Stimulated activated memory B cell treated with anti-CD40 and anti-IgM and Interleukin-4, amounts not matched to agents 10 μg/mL and 1 μg/mL and 100 μg/mL, for 72 hours (primary cell): ENCODE measurements around the gene LRSAM1.

Experiments
- ATAC-seq: fragments of 150-1000 bp; cut with Tn5 transposase; 2 replicates; pipeline ENCODE4 v1.10.0; 2021
- H3K27ac Mint-ChIP-seq: one replicate; pipeline ENCODE4 v1.8.0; 2022; ENCODE audit warnings: mild to moderate bottlenecking, mixed read lengths
- H3K27me3 Mint-ChIP-seq: one replicate; pipeline ENCODE4 v1.8.0; 2022; ENCODE audit warnings: mixed read lengths
- H3K36me3 Mint-ChIP-seq: one replicate; pipeline ENCODE4 v1.8.0; 2022; ENCODE audit warnings: mixed read lengths
- H3K4me1 Mint-ChIP-seq: one replicate; pipeline ENCODE4 v1.8.0; 2022; ENCODE audit warnings: mixed read lengths
- H3K4me3 Mint-ChIP-seq: one replicate; pipeline ENCODE4 v1.8.0; 2022; ENCODE audit warnings: mild to moderate bottlenecking, moderate library complexity, mixed read lengths
- H3K9me3 Mint-ChIP-seq: one replicate; pipeline ENCODE4 v1.8.0; 2022; ENCODE audit warnings: mixed read lengths

Gene LRSAM1

GRCh38 chr9:127450830-127451607, at the start of gene LRSAM1, which contains the start of gene RPL12:
Gene LRSAM1, plus strand, starts transcription at chr9:127451510. Its CDS starts 3,018 bp downstream, at chr9:127454528.
Gene RPL12, minus strand, starts transcription at chr9:127451406. Its CDS starts 89 bp downstream, at chr9:127451317.
- Mint-ChIP-seq H3K27ac (peak within 1 kb of the TSS; percentile 89), H3K4me3 (peak within 1 kb of the TSS; percentile 84), H3K9me3 (no peaks in the 10 kb centered on the region), H3K36me3 (peaks cover 68% of the 10 kb centered on the region), H3K27me3 (no peaks in the 10 kb centered on the region), H3K4me1 (peaks cover 61% of the 10 kb centered on the region)
- peak; percentile 88 for ATAC-seq

- Mint-ChIP-seq H3K36me3 (peaks cover 10% of the 10 kb centered on the region), H3K4me1 (peaks cover 10% of the 10 kb centered on the region), H3K4me3 (no peak overlapping the region), H3K27ac (no peak overlapping the region), H3K27me3 (no peaks in the 10 kb centered on the region), H3K9me3 (no peaks in the 10 kb centered on the region)
- ATAC-seq = no peak
Measured at GRCh38 chr9:127402401-127403090, 48.8 kb upstream of the LRSAM1 start.

- Mint-ChIP-seq H3K36me3 (peaks cover 10% of the 10 kb centered on the region), H3K27me3 (no peaks in the 10 kb centered on the region)
Measured at GRCh38 chr9:127403507-127404192, 47.7 kb upstream of the LRSAM1 start.

DNA sequence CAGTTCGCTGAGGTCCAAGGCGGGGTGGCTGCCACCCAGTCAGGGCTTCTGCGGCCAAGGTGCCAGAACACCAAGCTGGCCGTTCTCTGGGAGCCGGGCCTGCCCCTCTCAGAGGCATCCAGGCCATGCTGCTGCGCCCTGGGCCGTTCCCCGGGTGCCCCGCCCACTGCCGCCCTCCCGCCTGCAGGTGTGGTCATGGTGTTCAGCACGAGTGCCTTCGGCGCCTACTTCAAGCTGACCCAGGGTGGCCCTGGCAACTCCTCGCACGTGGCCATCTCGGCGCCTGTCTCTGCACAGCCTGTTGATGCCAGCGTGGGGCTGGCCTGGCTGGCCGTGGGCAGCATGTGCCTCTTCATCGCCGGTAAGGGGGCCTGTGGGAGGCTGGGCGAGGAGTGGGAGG, 46.7 kb upstream of the LRSAM1 start:
- no peaks in the 10 kb centered on the region for H3K4me1 Mint-ChIP-seq
- peaks cover 10% of the 10 kb centered on the region for H3K36me3 Mint-ChIP-seq
- no peaks in the 10 kb centered on the region for H3K9me3 Mint-ChIP-seq
- H3K27ac Mint-ChIP-seq = no peak overlapping the region
- no peak for ATAC-seq
- H3K27me3 Mint-ChIP-seq = no peaks in the 10 kb centered on the region
- no peak overlapping the region for H3K4me3 Mint-ChIP-seq

More at GRCh38 chr9:127403507-127404192, 47.7 kb upstream of the LRSAM1 start:
- ATAC-seq = no peak
- Mint-ChIP-seq H3K4me3 (no peak overlapping the region), H3K27ac (no peak overlapping the region), H3K4me1 (peaks cover 1% of the 10 kb centered on the region), H3K9me3 (no peaks in the 10 kb centered on the region)

GRCh38 chr9:127405344-127406125, 45.8 kb upstream of the LRSAM1 start:
- no peaks in the 10 kb centered on the region for H3K27me3 Mint-ChIP-seq
- peaks cover 6% of the 10 kb centered on the region for H3K36me3 Mint-ChIP-seq

DNA sequence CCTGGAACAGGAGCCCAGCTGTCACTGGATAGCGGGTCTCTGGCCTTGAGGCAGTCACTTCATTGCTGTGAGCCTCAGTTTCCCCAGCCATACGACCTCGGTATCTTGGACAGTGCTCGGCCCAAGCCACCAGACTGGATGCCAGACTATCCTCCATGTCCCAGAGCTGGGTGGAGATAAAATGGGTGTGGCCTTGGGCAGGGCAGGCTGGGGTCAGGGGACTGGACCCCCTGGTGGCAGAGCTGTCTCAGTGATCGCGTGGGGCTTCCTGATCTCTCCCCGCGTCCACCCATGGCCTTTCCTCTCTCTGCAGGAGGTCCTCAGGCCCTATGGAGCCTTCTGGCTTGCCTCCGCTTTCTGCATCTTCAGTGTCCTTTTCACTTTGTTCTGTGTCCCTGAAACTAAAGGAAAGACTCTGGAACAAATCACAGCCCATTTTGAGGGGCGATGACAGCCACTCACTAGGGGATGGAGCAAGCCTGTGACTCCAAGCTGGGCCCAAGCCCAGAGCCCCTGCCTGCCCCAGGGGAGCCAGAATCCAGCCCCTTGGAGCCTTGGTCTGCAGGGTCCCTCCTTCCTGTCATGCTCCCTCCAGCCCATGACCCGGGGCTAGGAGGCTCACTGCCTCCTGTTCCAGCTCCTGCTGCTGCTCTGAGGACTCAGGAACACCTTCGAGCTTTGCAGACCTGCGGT, 44.4 kb upstream of the LRSAM1 start:
- Mint-ChIP-seq H3K27ac (no peak overlapping the region), H3K27me3 (no peaks in the 10 kb centered on the region)
- no peak for ATAC-seq

More at GRCh38 chr9:127405344-127406125, 45.8 kb upstream of the LRSAM1 start:
- Mint-ChIP-seq H3K27ac (no peak overlapping the region), H3K4me3 (no peak overlapping the region), H3K4me1 (no peaks in the 10 kb centered on the region), H3K9me3 (no peaks in the 10 kb centered on the region)
- ATAC-seq = no peak

GRCh38 chr9:127407492-127407843, 43.8 kb upstream of the LRSAM1 start:
- Mint-ChIP-seq H3K9me3 (no peaks in the 10 kb centered on the region), H3K4me3 (no peak overlapping the region), H3K36me3 (peaks cover 6% of the 10 kb centered on the region), H3K27ac (no peak overlapping the region), H3K27me3 (no peaks in the 10 kb centered on the region), H3K4me1 (peaks cover 9% of the 10 kb centered on the region)
- no peak for ATAC-seq

More for the DNA sequence above, 44.4 kb upstream of the LRSAM1 start:
- H3K9me3 Mint-ChIP-seq = no peaks in the 10 kb centered on the region
- H3K4me1 Mint-ChIP-seq = peaks cover 9% of the 10 kb centered on the region
- H3K4me3 Mint-ChIP-seq = no peak overlapping the region
- H3K36me3 Mint-ChIP-seq = peaks cover 6% of the 10 kb centered on the region

DNA sequence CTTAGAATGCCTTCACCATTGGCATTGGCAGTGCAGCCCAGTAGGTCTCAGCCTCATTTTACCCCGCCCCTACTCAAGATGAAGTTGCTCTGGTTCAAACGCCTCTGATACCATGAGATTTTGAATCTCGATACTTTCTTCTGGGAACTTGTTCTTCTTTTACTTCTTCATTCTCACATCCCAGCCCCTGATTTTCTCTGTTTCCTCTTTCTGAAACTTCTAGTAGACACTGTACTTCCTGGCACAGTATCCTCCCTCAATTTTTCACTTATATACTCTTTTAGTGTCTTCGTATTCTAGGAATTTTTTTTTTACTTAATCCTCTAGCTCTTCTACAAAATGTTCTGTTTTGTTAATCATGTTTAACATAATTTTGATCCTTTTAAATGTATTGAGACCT, 40.2 kb upstream of the LRSAM1 start:
- no peaks in the 10 kb centered on the region for H3K9me3 Mint-ChIP-seq
- H3K27ac Mint-ChIP-seq = no peak overlapping the region
- H3K36me3 Mint-ChIP-seq = no peaks in the 10 kb centered on the region
- no peaks in the 10 kb centered on the region for H3K27me3 Mint-ChIP-seq
- no peak overlapping the region for H3K4me3 Mint-ChIP-seq
- ATAC-seq = no peak
- H3K4me1 Mint-ChIP-seq = peaks cover 9% of the 10 kb centered on the region

DNA sequence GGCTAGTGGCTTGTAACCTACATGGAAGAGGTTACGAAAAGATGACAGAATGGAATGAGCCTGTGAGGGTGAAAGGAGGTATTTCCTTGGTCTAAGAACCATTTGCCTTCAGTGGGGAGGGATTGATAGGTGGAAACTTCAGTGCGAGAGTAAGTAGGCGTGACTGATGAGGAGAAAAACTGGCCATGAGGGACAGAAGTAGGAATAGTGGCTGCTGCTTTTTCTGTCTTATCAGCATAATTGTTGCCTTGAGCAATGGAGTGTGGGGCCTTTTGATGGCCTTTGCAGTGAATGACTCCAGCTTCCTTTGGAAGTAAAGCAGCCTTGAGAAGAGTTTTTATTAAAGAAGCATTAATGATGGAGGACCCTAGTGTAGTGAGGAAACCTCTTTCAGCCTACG, 36.2 kb upstream of the LRSAM1 start:
- Mint-ChIP-seq H3K9me3 (no peaks in the 10 kb centered on the region), H3K27ac (no peak overlapping the region), H3K4me1 (peaks cover 15% of the 10 kb centered on the region), H3K36me3 (peaks cover 5% of the 10 kb centered on the region), H3K27me3 (no peaks in the 10 kb centered on the region), H3K4me3 (no peak overlapping the region)
- no peak for ATAC-seq

GRCh38 chr9:127415657-127416056, 35.7 kb upstream of the LRSAM1 start:
- Mint-ChIP-seq H3K9me3 (no peaks in the 10 kb centered on the region), H3K27me3 (no peaks in the 10 kb centered on the region), H3K36me3 (peaks cover 5% of the 10 kb centered on the region), H3K4me3 (no peak overlapping the region), H3K27ac (no peak overlapping the region), H3K4me1 (peaks cover 15% of the 10 kb centered on the region)
- ATAC-seq = no peak

DNA sequence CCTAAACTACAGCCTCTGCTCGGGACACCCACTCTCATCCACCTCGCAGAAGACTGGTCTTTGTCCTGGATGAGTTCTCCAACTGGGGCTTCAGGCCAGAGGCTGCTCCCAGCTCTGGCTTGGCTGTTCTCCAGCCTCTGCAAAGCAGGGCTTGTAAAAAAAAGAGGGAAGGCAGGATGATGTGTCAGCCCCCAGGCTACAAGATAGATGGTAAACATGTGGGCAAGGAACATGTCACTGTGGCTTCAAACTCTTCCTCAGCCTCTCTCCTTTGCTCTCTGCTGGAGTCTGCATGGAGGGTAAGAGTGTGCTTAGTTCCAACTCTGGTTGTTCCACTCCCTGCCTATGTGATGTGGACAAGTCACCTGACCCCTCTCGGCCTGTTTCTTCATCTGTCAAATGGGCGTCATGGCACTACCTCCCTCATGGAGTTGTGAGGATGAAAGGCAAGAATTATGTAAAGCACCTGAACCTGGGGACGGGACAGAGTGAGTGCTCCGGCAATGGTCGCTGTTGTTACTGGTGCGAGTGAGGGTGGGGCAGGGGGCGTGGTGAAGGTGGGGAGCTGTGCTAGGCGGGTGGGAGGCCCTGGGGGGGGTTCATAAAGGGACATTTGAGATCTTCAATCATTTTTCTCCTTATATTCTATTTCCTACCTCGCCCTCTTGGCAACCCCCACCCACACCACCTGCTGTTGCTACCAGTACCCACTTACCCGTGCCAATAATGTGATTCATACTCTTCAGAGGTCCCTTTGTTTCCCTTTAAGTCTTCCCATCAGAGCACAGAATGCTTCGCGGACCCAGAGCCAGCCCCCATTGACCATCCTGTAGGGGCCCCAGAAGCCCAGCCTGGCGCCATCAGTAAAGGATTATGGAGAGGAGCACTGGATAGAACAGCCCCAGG, 33.9 kb upstream of the LRSAM1 start:
- no peaks in the 10 kb centered on the region for H3K9me3 Mint-ChIP-seq
- no peak overlapping the region for H3K4me3 Mint-ChIP-seq
- peaks cover 5% of the 10 kb centered on the region for H3K36me3 Mint-ChIP-seq
- no peaks in the 10 kb centered on the region for H3K27me3 Mint-ChIP-seq
- no peak for ATAC-seq
- H3K27ac Mint-ChIP-seq = no peak overlapping the region
- peaks cover 11% of the 10 kb centered on the region for H3K4me1 Mint-ChIP-seq

DNA sequence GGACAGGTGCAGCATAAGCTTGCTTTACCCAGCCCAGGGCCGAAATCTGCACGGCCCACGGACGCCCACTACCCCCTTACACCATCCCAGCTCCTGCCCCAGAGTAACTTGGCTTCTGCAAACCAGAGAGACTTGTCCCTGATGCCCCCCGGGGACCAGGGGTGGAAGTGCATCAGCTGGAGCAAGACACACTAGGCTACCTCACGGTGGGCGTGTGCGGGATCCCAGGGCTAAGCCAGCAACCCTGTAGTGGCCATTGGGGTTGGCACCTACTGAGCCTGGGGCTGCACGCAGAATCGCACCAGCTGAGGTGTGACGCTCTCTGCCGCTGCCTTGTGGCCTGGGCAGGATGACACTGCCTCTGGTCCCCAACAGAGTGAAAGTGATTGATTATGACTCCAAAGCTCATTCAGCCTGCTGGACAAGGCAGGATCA, 33.3 kb upstream of the LRSAM1 start:
- no peak overlapping the region for H3K4me3 Mint-ChIP-seq

DNA sequence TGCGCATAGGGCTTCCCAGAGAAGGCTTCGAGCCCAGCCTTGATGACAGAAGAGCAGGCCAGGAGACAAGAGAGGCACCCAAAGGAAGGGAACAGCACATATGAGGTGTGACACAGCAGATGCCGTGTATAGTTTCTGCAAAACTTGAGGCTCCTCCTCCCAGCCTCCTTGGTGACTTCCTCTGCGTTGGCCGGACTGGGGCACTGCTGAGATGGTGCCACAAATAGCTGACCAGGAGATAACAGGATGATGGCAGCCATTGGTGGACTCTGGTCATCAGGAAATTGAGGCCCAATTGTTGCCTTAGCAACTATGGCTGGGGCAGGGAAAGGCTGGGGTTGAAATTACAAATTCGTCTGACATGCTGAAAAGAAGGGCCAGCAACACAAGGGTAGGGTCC, 32.0 kb upstream of the LRSAM1 start:
- H3K4me1 Mint-ChIP-seq = peaks cover 26% of the 10 kb centered on the region
- no peak overlapping the region for H3K27ac Mint-ChIP-seq
- H3K27me3 Mint-ChIP-seq = no peaks in the 10 kb centered on the region
- H3K4me3 Mint-ChIP-seq = no peak overlapping the region
- no peak for ATAC-seq
- H3K9me3 Mint-ChIP-seq = no peaks in the 10 kb centered on the region
- peaks cover 5% of the 10 kb centered on the region for H3K36me3 Mint-ChIP-seq

More for the DNA sequence above, 33.3 kb upstream of the LRSAM1 start:
- Mint-ChIP-seq H3K9me3 (no peaks in the 10 kb centered on the region), H3K4me1 (peaks cover 18% of the 10 kb centered on the region), H3K27me3 (no peaks in the 10 kb centered on the region), H3K36me3 (peaks cover 5% of the 10 kb centered on the region), H3K27ac (no peak overlapping the region)
- ATAC-seq = peak; percentile 31
